Activated CD8-positive, alpha-beta T cell treated with anti-CD3 and anti-CD28 coated beads for 36 hours (primary cell): Measurements from ENCODE around the gene ASB1. TPM values are rescaled to one million over a fixed set of nuclear protein-coding genes. Genes with fewer than 3 reads are reported as not detected.

Experiments used
- ATAC-seq: fragments of 200-7000 bp; cut with Tn5 transposase; one replicate; pipeline ENCODE4 v1.10.0; 2021; ENCODE audit warnings: mild to moderate bottlenecking, moderate library complexity
- CTCF ChIA-PET: fragments of 350-600 bp; sonication (Branson Sonifier 250); formaldehyde crosslinking; loops from one replicate; lab custom pipeline; 2021; ENCODE audit warnings: antibody characterized with exemption; lab: Charles Lee
- POLR2A ChIA-PET: fragments of 350-600 bp; sonication (Branson Sonifier 250); formaldehyde crosslinking; loops from one replicate; lab custom pipeline; 2021; ENCODE audit warnings: antibody characterized with exemption; lab: Charles Lee
- DNase-seq: peaks from one replicate; pipeline ENCODE4 v3.0.0-alpha.2; 2020
- H3K27ac Mint-ChIP-seq: one replicate; pipeline ENCODE4 v1.8.0; 2021; ENCODE audit warnings: mild to moderate bottlenecking, mixed read lengths
- H3K27me3 Mint-ChIP-seq: one replicate; pipeline ENCODE4 v1.8.0; 2021; ENCODE audit warnings: mixed read lengths
- H3K36me3 Mint-ChIP-seq: one replicate; pipeline ENCODE4 v1.8.0; 2021; ENCODE audit warnings: low read depth, mixed read lengths
- H3K4me1 Mint-ChIP-seq: one replicate; pipeline ENCODE4 v1.8.0; 2021; ENCODE audit warnings: low read depth, mixed read lengths
- H3K4me3 Mint-ChIP-seq: one replicate; pipeline ENCODE4 v1.8.0; 2021; ENCODE audit warnings: mild to moderate bottlenecking, moderate library complexity, mixed read lengths
- H3K9me3 Mint-ChIP-seq: one replicate; pipeline ENCODE4 v1.8.0; 2021; ENCODE audit warnings: mixed read lengths
- intact Hi-C: fragments of 100-400 bp; cut with micrococcal nuclease; formaldehyde crosslinking; loops from one replicate; pipeline ENCODE4 v1.10.0; 2022
- total RNA-seq, 2 experiments: library from RNA; stranded (reverse); gene quantifications; one replicate each; pipeline ENCODE4 v1.2.3, GENCODE V29; 2021
- TF ChIP-seq, protein P1 (sequence below): fragments of 200-600 bp; IDR thresholded peaks from one replicate; pipeline ENCODE4 v1.8.0; 2022; ENCODE audit warnings: antibody characterized with exemption, mild to moderate bottlenecking

ASB1 gene
- total RNA-seq, 2 experiments from 2014 or later: 39.8 to 48.1 TPM

DNA sequence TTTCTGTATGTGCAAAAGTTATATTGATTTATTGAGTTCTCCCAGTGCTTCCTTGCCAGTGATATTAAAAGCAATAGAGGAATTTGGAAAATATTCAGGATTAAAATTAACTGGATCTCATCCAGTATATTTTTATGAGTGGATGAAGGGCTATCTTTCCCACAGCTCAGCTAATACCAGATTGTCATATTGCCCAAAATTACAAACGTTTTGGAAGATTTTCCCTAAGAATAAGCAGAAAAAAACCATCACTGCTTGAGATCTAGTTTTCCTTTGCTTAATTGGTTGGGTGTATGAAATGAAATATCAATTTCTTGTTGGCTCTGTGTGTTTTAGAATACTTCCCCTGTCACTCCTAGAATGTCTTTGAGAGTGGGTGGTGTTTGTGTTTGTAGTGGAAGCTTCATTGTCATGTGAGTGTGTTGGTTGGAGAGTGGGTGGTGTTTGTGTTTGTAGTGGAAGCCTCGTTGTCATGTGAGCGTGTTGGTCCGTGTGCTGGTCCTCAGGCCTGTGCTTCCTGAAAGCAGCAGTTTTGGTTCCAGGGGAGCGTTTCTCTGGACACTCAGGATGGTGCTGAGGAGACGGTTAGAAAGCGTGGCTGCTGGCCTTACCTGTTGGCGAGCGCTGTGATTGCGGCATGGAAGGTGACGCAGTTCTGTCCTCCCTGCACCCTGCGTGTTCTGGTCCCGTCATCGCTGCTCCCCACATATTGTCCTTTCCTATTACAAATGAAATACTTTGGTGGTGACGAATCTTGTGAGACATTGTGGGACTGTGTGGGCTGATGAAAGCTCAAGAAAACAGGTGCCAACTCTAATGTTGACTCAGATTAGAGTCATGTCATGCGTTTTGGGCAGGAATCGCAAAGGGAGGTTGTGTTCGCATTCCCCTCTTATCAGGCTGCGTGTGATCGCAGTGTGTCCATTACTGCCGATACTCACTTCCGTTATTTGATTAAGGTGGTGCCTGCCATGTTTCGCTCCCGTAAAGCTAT is 12.4 kb downstream of the ASB1 start:
- intact Hi-C loops: no loop called here
- H3K4me3 Mint-ChIP-seq: peak overlapping the region; percentile 37
- POLR2A ChIA-PET: interaction anchor here (0.6 to 3.3 kb wide), 7 partner anchors 8 to 96 kb away, joined by 3 to 19 read pairs (median 4); no protein-coding TSS in a partner anchor

DNA sequence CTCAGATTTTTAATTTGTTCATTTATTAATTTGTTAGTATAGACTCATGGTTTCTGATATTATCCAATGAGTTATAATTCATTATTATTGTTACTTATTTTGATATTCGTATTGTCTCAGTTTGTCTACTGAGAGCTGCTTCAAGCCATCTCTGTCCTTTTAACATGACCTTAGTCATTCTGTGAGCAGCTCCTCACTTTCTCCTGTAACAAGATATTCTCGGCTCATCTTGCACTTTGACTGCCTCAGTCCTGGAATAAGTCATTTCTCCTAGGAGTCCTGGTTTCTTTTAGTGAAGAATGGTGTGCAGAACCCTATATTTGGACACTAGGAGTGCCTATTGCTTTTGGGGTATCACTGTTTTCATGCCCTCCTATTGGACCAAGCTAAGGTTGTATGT is 13.2 kb downstream of the ASB1 start:
- intact Hi-C loops: no loop called here
- Mint-ChIP-seq H3K27ac (peak overlapping the region; percentile 84), H3K9me3 (no peaks in the 10 kb centered on the region), H3K27me3 (no peaks in the 10 kb centered on the region), H3K36me3 (peaks cover 55% of the 10 kb centered on the region), H3K4me3 (peak overlapping the region; percentile 13), H3K4me1 (peaks cover 64% of the 10 kb centered on the region)
- TF ChIP-seq, protein P1, sequence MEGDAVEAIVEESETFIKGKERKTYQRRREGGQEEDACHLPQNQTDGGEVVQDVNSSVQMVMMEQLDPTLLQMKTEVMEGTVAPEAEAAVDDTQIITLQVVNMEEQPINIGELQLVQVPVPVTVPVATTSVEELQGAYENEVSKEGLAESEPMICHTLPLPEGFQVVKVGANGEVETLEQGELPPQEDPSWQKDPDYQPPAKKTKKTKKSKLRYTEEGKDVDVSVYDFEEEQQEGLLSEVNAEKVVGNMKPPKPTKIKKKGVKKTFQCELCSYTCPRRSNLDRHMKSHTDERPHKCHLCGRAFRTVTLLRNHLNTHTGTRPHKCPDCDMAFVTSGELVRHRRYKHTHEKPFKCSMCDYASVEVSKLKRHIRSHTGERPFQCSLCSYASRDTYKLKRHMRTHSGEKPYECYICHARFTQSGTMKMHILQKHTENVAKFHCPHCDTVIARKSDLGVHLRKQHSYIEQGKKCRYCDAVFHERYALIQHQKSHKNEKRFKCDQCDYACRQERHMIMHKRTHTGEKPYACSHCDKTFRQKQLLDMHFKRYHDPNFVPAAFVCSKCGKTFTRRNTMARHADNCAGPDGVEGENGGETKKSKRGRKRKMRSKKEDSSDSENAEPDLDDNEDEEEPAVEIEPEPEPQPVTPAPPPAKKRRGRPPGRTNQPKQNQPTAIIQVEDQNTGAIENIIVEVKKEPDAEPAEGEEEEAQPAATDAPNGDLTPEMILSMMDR: no peak
- ChIA-PET POLR2A (interaction anchor here (0.8 to 3.3 kb wide), 4 partner anchors 9 to 34 kb away, joined by 3 to 19 read pairs (median 5); no protein-coding TSS in a partner anchor), CTCF (interaction anchor here (0.8 to 2.4 kb wide), 4 partner anchors 9 to 83 kb away, joined by 3 to 8 read pairs (median 4); no protein-coding TSS in a partner anchor)
- DNase-seq (no peak), ATAC-seq (peak; percentile 8)

More for the DNA sequence above, 12.4 kb downstream of the ASB1 start:
- H3K27me3 Mint-ChIP-seq: no peaks in the 10 kb centered on the region
- H3K4me1 Mint-ChIP-seq: peaks cover 65% of the 10 kb centered on the region
- peaks cover 52% of the 10 kb centered on the region for H3K36me3 Mint-ChIP-seq
- ATAC-seq (peak; percentile 94), DNase-seq (peak; percentile 84)
- TF ChIP-seq, protein P1: no peak
- peak overlapping the region; percentile 84 for H3K27ac Mint-ChIP-seq
- CTCF ChIA-PET: interaction anchor here (0.8 to 2.4 kb wide), 5 partner anchors 8 to 82 kb away, joined by 3 to 8 read pairs (median 4); no protein-coding TSS in a partner anchor
- no peaks in the 10 kb centered on the region for H3K9me3 Mint-ChIP-seq

DNA sequence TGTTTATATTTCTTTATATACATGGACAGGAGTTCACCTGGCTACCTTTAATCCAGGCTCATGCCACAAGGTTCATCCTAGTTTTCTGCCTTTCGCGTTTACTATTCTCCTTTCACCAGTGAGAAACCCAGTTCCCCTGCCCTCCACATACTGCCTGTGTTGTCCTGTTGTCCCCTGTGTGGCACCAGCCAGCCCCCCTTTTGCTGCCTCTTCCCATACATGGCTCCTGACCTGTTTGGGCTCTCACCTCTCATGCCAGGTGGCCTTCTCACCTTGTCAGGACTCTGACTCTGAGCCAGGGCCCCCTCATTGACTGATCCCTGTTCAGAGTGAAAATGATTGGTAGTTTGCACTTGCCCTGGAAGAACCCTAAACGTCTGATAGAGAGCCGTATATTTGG is 13.6 kb downstream of the ASB1 start:
- intact Hi-C loops: no loop called here
- Mint-ChIP-seq H3K9me3 (no peaks in the 10 kb centered on the region), H3K4me3 (no peak overlapping the region), H3K27ac (peak overlapping the region; percentile 84), H3K36me3 (peaks cover 58% of the 10 kb centered on the region), H3K27me3 (no peaks in the 10 kb centered on the region), H3K4me1 (peaks cover 64% of the 10 kb centered on the region)
- CTCF ChIA-PET: interaction anchor here (0.8 to 2.4 kb wide), 3 partner anchors 9 to 83 kb away, joined by 3 to 8 read pairs (median 3); no protein-coding TSS in a partner anchor
- POLR2A ChIA-PET: interaction anchor here (0.8 to 3.3 kb wide), 4 partner anchors 9 to 34 kb away, joined by 3 to 19 read pairs (median 5); no protein-coding TSS in a partner anchor
- ATAC-seq (no peak), DNase-seq (no peak)
- TF ChIP-seq, protein P1: no peak

DNA sequence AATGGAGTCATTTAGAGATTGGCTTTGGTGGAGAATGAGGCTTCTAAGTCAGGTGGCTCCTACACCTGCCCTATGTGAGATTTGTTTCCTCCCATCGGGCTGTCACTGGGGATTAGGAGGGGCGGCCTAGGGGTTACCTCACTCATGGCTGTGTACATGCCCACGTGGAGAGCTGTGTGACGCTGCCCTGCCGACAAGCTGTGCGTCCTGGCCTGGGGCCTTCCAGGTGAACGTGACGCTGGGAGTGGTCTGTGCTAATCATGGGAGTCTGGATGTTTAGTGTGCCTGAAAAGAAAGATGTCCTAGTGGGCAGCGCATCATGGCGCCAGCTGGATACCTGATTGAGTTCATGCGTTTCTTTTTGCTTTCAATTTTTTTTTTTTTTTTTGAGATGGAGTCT is 14.0 kb downstream of the ASB1 start:
- peaks cover 58% of the 10 kb centered on the region for H3K36me3 Mint-ChIP-seq
- ATAC-seq (no peak), DNase-seq (no peak)
- CTCF ChIA-PET: interaction anchor here (1.3 to 2.4 kb wide), 2 partner anchors 9 to 70 kb away, joined by 3 to 8 read pairs; no protein-coding TSS in a partner anchor
- intact Hi-C loops: no loop called here
- no peak overlapping the region for H3K27ac Mint-ChIP-seq
- H3K27me3 Mint-ChIP-seq: no peaks in the 10 kb centered on the region
- TF ChIP-seq, protein P1: no peak
- peaks cover 61% of the 10 kb centered on the region for H3K4me1 Mint-ChIP-seq
- POLR2A ChIA-PET: interaction anchor here (3.3 kb wide), 1 partner anchor 13 kb away, joined by 19 read pairs; no protein-coding TSS in a partner anchor
- no peaks in the 10 kb centered on the region for H3K9me3 Mint-ChIP-seq
- no peak overlapping the region for H3K4me3 Mint-ChIP-seq
